Measurements from ENCODE around the gene RPRD1B.

DNA sequence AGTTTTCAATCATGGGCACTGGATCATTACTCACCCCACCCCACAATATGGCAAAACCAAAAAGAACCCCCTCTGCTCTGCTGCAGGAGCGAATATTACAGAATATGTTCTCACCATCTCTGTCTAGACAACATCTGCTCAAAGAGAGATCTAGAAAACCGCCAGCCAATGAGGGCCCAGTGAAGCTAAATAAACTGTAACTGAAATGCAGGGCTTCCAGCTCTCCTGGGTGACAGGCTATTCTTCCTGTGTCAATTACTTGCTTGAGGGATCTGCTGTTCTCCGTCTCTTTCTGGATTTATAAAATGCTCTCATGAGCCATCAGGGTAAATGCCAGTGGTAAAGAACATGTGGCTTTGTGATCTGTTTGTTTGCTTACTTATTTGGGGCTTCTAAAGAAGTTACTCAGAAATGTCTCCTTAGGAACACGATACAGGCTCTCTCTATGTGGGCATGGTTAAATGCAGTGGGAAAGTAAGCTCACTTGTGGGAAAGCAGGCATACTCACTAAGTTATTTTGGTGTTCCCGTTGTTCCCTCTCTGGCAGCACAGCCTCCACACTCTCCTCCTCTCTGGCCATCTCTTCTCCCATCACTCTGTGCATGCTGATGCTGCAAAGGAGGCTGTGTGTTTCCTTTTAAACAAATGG lies 45.1 kb upstream of the RPRD1B start:
- no peak for TF ChIP-seq JUND (IDR thresholded peaks at IDR 0.05)
- TF ChIP-seq, protein P1, sequence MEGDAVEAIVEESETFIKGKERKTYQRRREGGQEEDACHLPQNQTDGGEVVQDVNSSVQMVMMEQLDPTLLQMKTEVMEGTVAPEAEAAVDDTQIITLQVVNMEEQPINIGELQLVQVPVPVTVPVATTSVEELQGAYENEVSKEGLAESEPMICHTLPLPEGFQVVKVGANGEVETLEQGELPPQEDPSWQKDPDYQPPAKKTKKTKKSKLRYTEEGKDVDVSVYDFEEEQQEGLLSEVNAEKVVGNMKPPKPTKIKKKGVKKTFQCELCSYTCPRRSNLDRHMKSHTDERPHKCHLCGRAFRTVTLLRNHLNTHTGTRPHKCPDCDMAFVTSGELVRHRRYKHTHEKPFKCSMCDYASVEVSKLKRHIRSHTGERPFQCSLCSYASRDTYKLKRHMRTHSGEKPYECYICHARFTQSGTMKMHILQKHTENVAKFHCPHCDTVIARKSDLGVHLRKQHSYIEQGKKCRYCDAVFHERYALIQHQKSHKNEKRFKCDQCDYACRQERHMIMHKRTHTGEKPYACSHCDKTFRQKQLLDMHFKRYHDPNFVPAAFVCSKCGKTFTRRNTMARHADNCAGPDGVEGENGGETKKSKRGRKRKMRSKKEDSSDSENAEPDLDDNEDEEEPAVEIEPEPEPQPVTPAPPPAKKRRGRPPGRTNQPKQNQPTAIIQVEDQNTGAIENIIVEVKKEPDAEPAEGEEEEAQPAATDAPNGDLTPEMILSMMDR (IDR thresholded peaks at IDR 0.05; ENCODE audit: low read depth, low read length, missing input control), result no peak
- no peak for TF ChIP-seq SP1 (IDR thresholded peaks at IDR 0.05)
